ENCODE data around the gene METAP2.
"Not testable (repeated sequence)": the region's sequence is repeated elsewhere in the genome, so short reads cannot be mapped to it uniquely, and the experiment has no call there.

DNA sequence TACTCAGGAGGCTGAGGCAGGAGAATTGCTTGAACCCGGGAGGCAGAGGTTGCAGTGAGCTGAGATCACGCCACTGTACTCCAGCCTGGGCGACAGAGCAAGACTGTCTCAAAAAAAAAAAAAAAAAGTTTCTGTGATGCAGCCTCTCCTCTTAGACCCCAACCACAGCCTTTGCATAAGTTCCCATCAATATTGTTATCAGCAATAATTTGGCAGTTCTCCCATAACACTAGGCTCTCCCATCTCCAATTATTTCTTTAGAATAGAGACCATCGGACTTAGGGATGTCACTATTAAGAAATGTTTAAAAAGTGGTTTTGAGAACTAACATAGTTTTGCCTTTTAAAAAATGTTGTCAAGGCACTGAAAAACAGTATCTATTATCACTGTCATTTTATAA lies 10.2 kb upstream of the METAP2 start:
- not testable (repeated sequence) for TF ChIP-seq CTCF (IDR thresholded peaks at IDR 0.05; ENCODE audit: insufficient read depth, low read depth, low read length); EZH2 (IDR thresholded peaks at IDR 0.05; ENCODE audit: insufficient read depth, low read length)

Measured in astrocyte (in vitro differentiated cells and primary cell).